ENCODE data around the gene ESR1. TPM values are rescaled to one million over a fixed set of nuclear protein-coding genes. Genes with fewer than 3 reads are reported as not detected.

Gene ESR1
- total RNA-seq, 4 donors from 2014 or later = 1.3 to 2.6 (median 2.2) TPM

DNA sequence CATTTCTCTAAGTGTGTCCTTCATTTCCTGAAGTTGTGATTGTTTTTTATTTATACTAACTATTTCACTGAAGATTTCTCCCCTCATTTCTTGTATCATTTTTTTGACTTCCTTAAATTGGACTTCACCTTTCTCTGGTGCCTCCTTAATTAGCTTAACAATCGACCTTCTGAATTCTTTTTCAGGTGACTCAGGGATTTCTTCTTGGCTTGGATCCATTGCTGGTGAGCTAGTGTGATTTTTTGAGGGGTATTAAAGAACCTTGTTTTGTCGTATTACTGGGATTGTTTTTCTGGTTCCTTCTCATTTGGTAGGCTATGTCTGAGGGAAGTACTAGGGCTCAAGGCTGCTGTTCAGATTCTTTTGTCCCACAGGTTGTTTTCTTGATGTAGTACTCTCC lies 92.8 kb downstream of the ESR1 start:
- peaks cover 2% of the 10 kb centered on the region for H3K4me1 ChIP-seq
- TF ChIP-seq POLR2AphosphoS5 (IDR thresholded peaks at IDR 0.05) (no peak), EP300 (IDR thresholded peaks at IDR 0.05) (no peak), POLR2A (IDR thresholded peaks at IDR 0.05) (no peak)
- TF ChIP-seq, protein P1, sequence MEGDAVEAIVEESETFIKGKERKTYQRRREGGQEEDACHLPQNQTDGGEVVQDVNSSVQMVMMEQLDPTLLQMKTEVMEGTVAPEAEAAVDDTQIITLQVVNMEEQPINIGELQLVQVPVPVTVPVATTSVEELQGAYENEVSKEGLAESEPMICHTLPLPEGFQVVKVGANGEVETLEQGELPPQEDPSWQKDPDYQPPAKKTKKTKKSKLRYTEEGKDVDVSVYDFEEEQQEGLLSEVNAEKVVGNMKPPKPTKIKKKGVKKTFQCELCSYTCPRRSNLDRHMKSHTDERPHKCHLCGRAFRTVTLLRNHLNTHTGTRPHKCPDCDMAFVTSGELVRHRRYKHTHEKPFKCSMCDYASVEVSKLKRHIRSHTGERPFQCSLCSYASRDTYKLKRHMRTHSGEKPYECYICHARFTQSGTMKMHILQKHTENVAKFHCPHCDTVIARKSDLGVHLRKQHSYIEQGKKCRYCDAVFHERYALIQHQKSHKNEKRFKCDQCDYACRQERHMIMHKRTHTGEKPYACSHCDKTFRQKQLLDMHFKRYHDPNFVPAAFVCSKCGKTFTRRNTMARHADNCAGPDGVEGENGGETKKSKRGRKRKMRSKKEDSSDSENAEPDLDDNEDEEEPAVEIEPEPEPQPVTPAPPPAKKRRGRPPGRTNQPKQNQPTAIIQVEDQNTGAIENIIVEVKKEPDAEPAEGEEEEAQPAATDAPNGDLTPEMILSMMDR (IDR thresholded peaks at IDR 0.05) = no peak
- no peaks in the 10 kb centered on the region for H3K27me3 ChIP-seq

GRCh38 chr6:151901009-151901411 lies 93.5 kb downstream of the ESR1 start:
- Histone ChIP-seq H3K27me3 (no peaks in the 10 kb centered on the region), H3K36me3 (no peaks in the 10 kb centered on the region), H3K4me1 (peaks cover 2% of the 10 kb centered on the region), H3K27ac (no peak overlapping the region), H3K9me3 (no peaks in the 10 kb centered on the region), H3K4me3 (no peak overlapping the region)
- DNase-seq (ENCODE audit: low spot score in 2 of 2) = no peak
- 85% methylated on average over 4 of the region's 6 CpGs for WGBS
- TF ChIP-seq POLR2AphosphoS5 (IDR thresholded peaks at IDR 0.05) (no peak), POLR2A (IDR thresholded peaks at IDR 0.05) (no peak), EP300 (IDR thresholded peaks at IDR 0.05) (no peak)
- TF ChIP-seq, protein P1 (IDR thresholded peaks at IDR 0.05) = no peak

More for the DNA sequence above, 92.8 kb downstream of the ESR1 start:
- no peaks in the 10 kb centered on the region for H3K36me3 ChIP-seq
- no peak overlapping the region for H3K4me3 ChIP-seq
- no peaks in the 10 kb centered on the region for H3K9me3 ChIP-seq
- 68% methylated on average over 2 of the region's 2 CpGs for WGBS
- H3K27ac ChIP-seq = no peak overlapping the region
- no peak for DNase-seq (ENCODE audit: low spot score in 2 of 2)

- no peak overlapping the region for H3K4me3 ChIP-seq
- peaks cover 2% of the 10 kb centered on the region for H3K4me1 ChIP-seq
- H3K27ac ChIP-seq = no peak overlapping the region
- H3K36me3 ChIP-seq = no peaks in the 10 kb centered on the region
- WGBS = 67% methylated on average over 4 of the region's 4 CpGs
- no peaks in the 10 kb centered on the region for H3K27me3 ChIP-seq
- no peak for TF ChIP-seq POLR2AphosphoS5 (IDR thresholded peaks at IDR 0.05)
- DNase-seq (ENCODE audit: low spot score in 2 of 2) = no peak
- no peaks in the 10 kb centered on the region for H3K9me3 ChIP-seq
Observed at GRCh38 chr6:151904631-151905030, 97.1 kb downstream of the ESR1 start.

GRCh38 chr6:151905072-151905471 lies 97.6 kb downstream of the ESR1 start:
- H3K4me1 ChIP-seq = peaks cover 2% of the 10 kb centered on the region
- H3K27ac ChIP-seq = no peak overlapping the region
- no peak for TF ChIP-seq POLR2A (IDR thresholded peaks at IDR 0.05)
- no peak for TF ChIP-seq EP300 (IDR thresholded peaks at IDR 0.05)
- TF ChIP-seq, protein P1 (IDR thresholded peaks at IDR 0.05) = no peak
- TF ChIP-seq POLR2AphosphoS5 (IDR thresholded peaks at IDR 0.05) = no peak
- H3K27me3 ChIP-seq = no peaks in the 10 kb centered on the region
- H3K36me3 ChIP-seq = no peaks in the 10 kb centered on the region
- DNase-seq (ENCODE audit: low spot score in 2 of 2) = no peak
- no peaks in the 10 kb centered on the region for H3K9me3 ChIP-seq
- WGBS = 89% methylated on average over 3 of the region's 3 CpGs
- H3K4me3 ChIP-seq = no peak overlapping the region

- no peak for TF ChIP-seq EP300 (IDR thresholded peaks at IDR 0.05)
- no peak for TF ChIP-seq POLR2A (IDR thresholded peaks at IDR 0.05)
- TF ChIP-seq POLR2AphosphoS5 (IDR thresholded peaks at IDR 0.05) = no peak
- TF ChIP-seq, protein P1 (IDR thresholded peaks at IDR 0.05) = no peak
- H3K9me3 ChIP-seq = no peaks in the 10 kb centered on the region
- DNase-seq (ENCODE audit: low spot score in 2 of 2) = no peak
- H3K4me3 ChIP-seq = no peak overlapping the region
- H3K27ac ChIP-seq = no peak overlapping the region
- peaks cover 2% of the 10 kb centered on the region for H3K4me1 ChIP-seq
- WGBS = 96% methylated on average over 4 of the region's 4 CpGs
- no peaks in the 10 kb centered on the region for H3K27me3 ChIP-seq
- H3K36me3 ChIP-seq = no peaks in the 10 kb centered on the region
Observed at GRCh38 chr6:151905854-151906253, 98.4 kb downstream of the ESR1 start.

DNA sequence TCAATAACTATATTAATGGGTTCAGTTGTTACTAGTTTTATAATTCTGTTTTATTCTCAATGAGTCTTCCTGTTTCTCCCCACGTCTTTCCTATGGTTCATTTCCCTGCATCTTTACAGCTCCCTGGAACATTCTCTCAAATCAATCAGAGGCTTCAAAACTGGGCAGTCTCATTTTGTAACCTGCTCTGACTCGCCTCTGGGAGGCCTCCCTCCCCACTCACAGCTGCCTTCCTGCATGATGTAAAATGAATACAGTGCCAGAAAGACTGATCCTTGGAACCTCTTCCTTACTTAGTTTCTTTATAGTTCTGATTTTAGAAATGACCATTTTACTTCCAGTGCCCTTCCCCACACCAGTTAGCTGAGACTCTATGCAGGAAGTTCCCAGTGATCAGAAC lies 103.9 kb downstream of the ESR1 start:
- Histone ChIP-seq H3K27ac (no peak overlapping the region), H3K27me3 (no peaks in the 10 kb centered on the region), H3K9me3 (no peaks in the 10 kb centered on the region), H3K36me3 (no peaks in the 10 kb centered on the region), H3K4me3 (no peak overlapping the region), H3K4me1 (peaks cover 15% of the 10 kb centered on the region)
- WGBS = 40% methylated on average over 2 of the region's 2 CpGs
- DNase-seq (ENCODE audit: low spot score in 2 of 2) = no peak
- no peak for TF ChIP-seq POLR2A (IDR thresholded peaks at IDR 0.05)

All from suprapubic skin (tissue), 4 donors.